Keratinocyte (primary cell): ENCODE measurements around the gene SLPI. TPM values are rescaled to one million over a fixed set of nuclear protein-coding genes. Genes with fewer than 3 reads are reported as not detected.

Source experiments
- DNase-seq: peaks from one replicate; pipeline ENCODE4 v3.0.0-alpha.2; 2011; ENCODE audit warnings: low read depth, missing footprints, low spot score
- FAIRE-seq: peaks from 2 replicates; lab custom pipeline; 2011; peaks lifted over from hg19 to GRCh38; lab: Jason Lieb, UNC
- H2AFZ ChIP-seq: 2 replicates; pipeline ENCODE4 v1.6.0; 2012; ENCODE audit warnings: low read length, control low read depth, inconsistent platforms; ENCODE audit not compliant: control insufficient read depth
- H3K27ac ChIP-seq: 2 replicates; pipeline ENCODE4 v1.5.1; 2011; ENCODE audit warnings: low read length; ENCODE audit not compliant: control insufficient read depth, insufficient read depth
- H3K27me3 ChIP-seq: 3 replicates; pipeline ENCODE4 v1.6.0; 2011; ENCODE audit warnings: low read length; ENCODE audit not compliant: control insufficient read depth, insufficient read depth; ENCODE audit errors: extremely low read depth
- H3K36me3 ChIP-seq, 2 experiments: 2 replicates in 1 of 2; 3 replicates in 1 of 2; pipeline ENCODE4 v1.5.1; 2011; ENCODE audit warnings: low read length in 2 of 2, mild to moderate bottlenecking in 1 of 2; ENCODE audit not compliant: control insufficient read depth in 2 of 2, insufficient read depth in 2 of 2; ENCODE audit errors: extremely low read depth in 1 of 2
- H3K4me1 ChIP-seq: 3 replicates; pipeline ENCODE4 v1.5.1; 2011; ENCODE audit warnings: low read length; ENCODE audit not compliant: control insufficient read depth, insufficient read depth; ENCODE audit errors: extremely low read depth
- H3K4me2 ChIP-seq: 3 replicates; pipeline ENCODE4 v1.6.0; 2011; ENCODE audit warnings: low read depth, low read length; ENCODE audit not compliant: control insufficient read depth, insufficient read depth; ENCODE audit errors: extremely low read depth
- H3K4me3 ChIP-seq, 3 experiments: fragments of 200-600 bp in 1 of 3; sonication (generic) in 1 of 3; 2 replicates in 2 of 3; 3 replicates in 1 of 3; pipeline ENCODE4 v1.5.1; 2011 to 2016; ENCODE audit warnings: low read length in 3 of 3, mild to moderate bottlenecking in 3 of 3, control low read depth in 2 of 3, inconsistent platforms in 1 of 3, low read depth in 1 of 3, mixed read lengths in 1 of 3, mixed run types in 1 of 3, moderate library complexity in 1 of 3; ENCODE audit not compliant: control insufficient read depth in 2 of 3, insufficient read depth in 2 of 3; ENCODE audit errors: extremely low read depth in 1 of 3
- H3K79me2 ChIP-seq: 2 replicates; pipeline ENCODE4 v1.6.0; 2012; ENCODE audit warnings: low read length; ENCODE audit not compliant: control insufficient read depth, insufficient read depth
- H3K9ac ChIP-seq: 3 replicates; pipeline ENCODE4 v1.6.0; 2011; ENCODE audit warnings: low read length; ENCODE audit not compliant: control insufficient read depth, insufficient read depth; ENCODE audit errors: extremely low read depth
- H3K9me1 ChIP-seq: 3 replicates; pipeline ENCODE4 v1.6.0; 2011; ENCODE audit warnings: low read length; ENCODE audit not compliant: control insufficient read depth, insufficient read depth; ENCODE audit errors: extremely low read depth
- H3K9me3 ChIP-seq: 2 replicates; pipeline ENCODE4 v1.5.1; 2012; ENCODE audit warnings: low read depth, low read length; ENCODE audit not compliant: control insufficient read depth
- H4K20me1 ChIP-seq: 3 replicates; pipeline ENCODE4 v1.6.0; 2011; ENCODE audit warnings: low read length; ENCODE audit not compliant: control insufficient read depth, insufficient read depth; ENCODE audit errors: extremely low read depth
- CTCF ChIP-seq, 3 experiments: IDR thresholded peaks in 1 of 3; conservative IDR thresholded peaks in 1 of 3; optimal IDR thresholded peaks in 1 of 3; 2 replicates in 2 of 3; 3 replicates in 1 of 3; pipeline versions ENCODE3 to v1.5.1; 2011; ENCODE audit warnings: low read length in 3 of 3, mild to moderate bottlenecking in 3 of 3, moderate library complexity in 2 of 3, control low read depth in 1 of 3, inconsistent platforms in 1 of 3; ENCODE audit not compliant: insufficient read depth in 2 of 3; ENCODE audit errors: extremely low read depth in 1 of 3
- EZH2 ChIP-seq: IDR thresholded peaks from one replicate; pipeline ENCODE4 v1.6.1; 2012; ENCODE audit warnings: inconsistent platforms, mild to moderate bottlenecking, low read length, moderate library complexity
- dilution Hi-C: fragments of 300-500 bp; cut with MboI; formaldehyde crosslinking; loops from one replicate; pipeline ENCODE4 v1.7.0; 2020; ENCODE audit warnings: low sequenced_read_pairs; ENCODE audit not compliant: extremely low pct_ligation_motif_present
- polyA plus RNA-seq, 5 experiments: library from polyadenylated mRNA; depleted of rRNA in 3 of 5; stranded (reverse) in 3 of 5; stranded (forward) in 1 of 5; unstranded in 1 of 5; fragments of >200 nt; gene quantifications; 1 replicate in 1 of 5; 2 replicates in 3 of 5; 3 replicates in 1 of 5; pipeline versions ENCODE4 v1.2.1 to v1.2.3, GENCODE V29; 2011 to 2012; ENCODE audit warnings: missing spikeins in 2 of 5, low read depth in 1 of 5, low replicate concordance in 1 of 5

Gene SLPI
- polyA plus RNA-seq, 1 donor (not counting 4 experiments of a cell fraction or from before 2014, with no cell fraction given) = 262 TPM

- H3K27ac ChIP-seq = no peak overlapping the region
- peak overlapping the region; percentile 60 for H2AFZ ChIP-seq
- DNase-seq (peak; percentile 30), FAIRE-seq (no peak)
- H3K9me1 ChIP-seq = no peaks in the 10 kb centered on the region
- dilution Hi-C loops = no loop called here
- peak overlapping the region; percentile 60 for H3K9ac ChIP-seq
- H3K4me3 ChIP-seq = peak overlapping the region; percentile 36 to 55 (median 47)
- no peaks in the 10 kb centered on the region for H4K20me1 ChIP-seq
- peaks cover 7% of the 10 kb centered on the region for H3K27me3 ChIP-seq
- TF ChIP-seq CTCF (optimal IDR thresholded peaks at IDR 0.05 in 1 of 3, IDR thresholded peaks at IDR 0.05 in 1 of 3, conservative IDR thresholded peaks at IDR 0.05 in 1 of 3; ENCODE audit: extremely low read depth in 1 of 3, insufficient read depth in 2 of 3, low read length in 3 of 3) (peak; percentile 79 to 99 (median 89)), EZH2 (no peak)
- H3K79me2 ChIP-seq = no peaks in the 10 kb centered on the region
- no peaks in the 10 kb centered on the region for H3K36me3 ChIP-seq
- H3K9me3 ChIP-seq = no peaks in the 10 kb centered on the region
- H3K4me1 ChIP-seq = peaks cover 3% of the 10 kb centered on the region
- H3K4me2 ChIP-seq = peak overlapping the region; percentile 70
These were observed 39.0 kb upstream of the SLPI start for GRCh38 chr20:45293041-45294002.

DNA sequence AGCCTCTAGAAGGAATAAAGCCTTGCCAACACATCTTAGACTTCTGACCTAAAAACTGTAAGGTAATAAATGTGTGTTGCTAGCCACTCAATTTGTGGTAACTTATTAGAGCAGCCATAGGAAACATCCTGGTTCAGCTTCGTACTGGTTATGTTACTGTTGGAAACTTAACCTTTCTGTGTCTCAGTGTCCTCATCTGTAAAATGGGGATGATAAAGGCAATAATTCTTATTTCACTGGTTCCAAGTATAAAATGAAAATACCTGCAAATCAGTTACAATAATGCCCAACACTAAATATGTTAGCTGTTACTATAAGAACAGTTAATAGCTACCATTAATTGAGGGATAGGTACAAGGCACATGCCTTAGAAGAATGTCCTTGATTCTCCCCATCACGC lies 38.0 kb upstream of the SLPI start:
- peaks cover 7% of the 10 kb centered on the region for H3K27me3 ChIP-seq
- H4K20me1 ChIP-seq = no peaks in the 10 kb centered on the region
- no peak overlapping the region for H3K9ac ChIP-seq
- dilution Hi-C loops = no loop called here
- peaks cover 3% of the 10 kb centered on the region for H3K4me1 ChIP-seq
- H3K9me1 ChIP-seq = no peaks in the 10 kb centered on the region
- H3K9me3 ChIP-seq = no peaks in the 10 kb centered on the region
- FAIRE-seq = no peak
- no peak overlapping the region for H2AFZ ChIP-seq
- H3K4me3 ChIP-seq = no peak overlapping the region
- H3K4me2 ChIP-seq = no peak overlapping the region
- H3K27ac ChIP-seq = no peak overlapping the region
- no peak for DNase-seq
- H3K36me3 ChIP-seq = no peaks in the 10 kb centered on the region
- no peak for TF ChIP-seq CTCF (optimal IDR thresholded peaks at IDR 0.05 in 1 of 3, IDR thresholded peaks at IDR 0.05 in 1 of 3, conservative IDR thresholded peaks at IDR 0.05 in 1 of 3; ENCODE audit: extremely low read depth in 1 of 3, insufficient read depth in 2 of 3, low read length in 3 of 3)
- no peak for TF ChIP-seq EZH2
- no peaks in the 10 kb centered on the region for H3K79me2 ChIP-seq
